Measurements from ENCODE around the gene PSG1. TPM values are rescaled to one million over a fixed set of nuclear protein-coding genes. Genes with fewer than 3 reads are reported as not detected.

The PSG1 gene
- total RNA-seq, result 0.22 and 0.62 TPM in 2 replicates

DNA sequence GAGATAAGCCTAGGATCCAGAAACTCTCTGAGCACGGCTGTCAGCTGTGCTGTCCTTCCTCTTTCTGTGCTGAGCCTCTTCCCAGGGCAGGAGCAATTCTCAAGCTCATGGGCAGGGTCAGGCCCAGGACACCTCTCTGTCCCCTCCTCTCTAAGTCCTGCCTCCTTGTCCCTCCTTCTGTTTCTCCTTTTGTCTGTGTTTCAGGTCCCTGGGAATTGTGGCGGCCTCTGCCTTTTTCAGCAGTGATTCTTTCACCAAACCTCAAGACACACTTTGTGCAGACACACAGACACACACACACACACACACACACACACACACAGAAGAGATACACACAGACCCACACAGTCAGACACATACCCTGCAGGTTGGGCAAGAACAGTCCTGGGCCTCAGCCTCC, at the start of gene PSG1:
PSG1 (minus strand) TSS at position 101 of the 400 bp plus-strand sequence. CDS start 132 bp downstream, outside the sequence.

DNA sequence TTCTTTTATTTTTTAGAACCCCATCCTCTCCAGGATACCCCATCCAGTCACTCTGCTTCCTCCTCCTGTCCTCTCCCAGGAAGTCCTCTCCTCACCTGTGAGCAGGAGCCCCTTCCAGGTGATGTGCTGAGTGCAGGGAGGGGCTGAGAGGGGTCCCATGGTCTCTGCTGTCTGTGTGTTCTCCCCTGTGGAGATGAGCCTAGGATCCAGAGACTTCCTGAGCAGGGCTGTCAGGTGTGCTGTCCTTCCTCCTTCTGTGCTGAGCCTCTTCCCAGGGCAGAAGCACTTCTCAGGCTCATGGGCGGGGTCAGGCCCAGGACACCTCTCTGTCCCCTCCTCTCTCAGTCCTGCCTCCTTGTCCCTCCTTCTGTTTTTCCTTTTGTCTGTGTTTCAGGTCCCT, 38.1 kb upstream of the PSG1 start, which contains the start of gene PSG6:
PSG6 (minus strand) TSS at position 261 of the 400 bp plus-strand sequence; CDS start at position 159, 102 bp downstream.

Other genes with a start within 250 kb of the PSG1 start
- not detected in 2 replicates for gene PSG3, start 139.2 kb downstream of the PSG1 start, total RNA-seq
- gene PSG8, start 114.0 kb downstream of the PSG1 start, total RNA-seq, result not detected in 2 replicates
- 0.11 TPM in 1 of 2 replicates, not detected in the other for gene PSG6, start 38.2 kb upstream of the PSG1 start, total RNA-seq
- not detected in 2 replicates for gene PSG7, start 57.5 kb upstream of the PSG1 start, total RNA-seq
- gene PSG11, start 146.8 kb upstream of the PSG1 start, total RNA-seq, result 0.11 TPM in 1 of 2 replicates, not detected in the other
- gene PSG2, start 203.0 kb upstream of the PSG1 start, total RNA-seq, result 0.12 TPM in 1 of 2 replicates, not detected in the other